Breast epithelium (tissue), 3 donors: Measurements from ENCODE around the gene REX1BD.

Source experiments
- CTCF ChIP-seq, 3 donors: fragments of 450-650 bp; IDR thresholded peaks; one replicate each; pipeline ENCODE4 v1.5.1; 2016 to 2017; ENCODE audit warnings: antibody characterized with exemption in 3 of 3, mild to moderate bottlenecking in 3 of 3, moderate library complexity in 3 of 3
- POLR2AphosphoS5 ChIP-seq, 3 donors: sonication (generic); formaldehyde crosslinking; IDR thresholded peaks; one replicate each; pipeline ENCODE4 v1.6.1; 2017; ENCODE audit warnings: antibody characterized with exemption in 3 of 3

GRCh38 chr19:18634612-18635297, 46.2 kb downstream of the REX1BD start:
- TF ChIP-seq CTCF (IDR thresholded peaks at IDR 0.05) = no peak
- no peak for TF ChIP-seq POLR2AphosphoS5 (IDR thresholded peaks at IDR 0.05)
